SW 1271 (cell line): Measurements from ENCODE around the gene ZNF212.

Experiments
- DNase-seq, 2 experiments: peaks; one replicate each; lab custom pipeline; 2025; lab: John Stamatoyannopoulos, UW

The ZNF212 gene

GRCh38 chr7:149285603-149286002 is 46.2 kb downstream of the ZNF212 start:
- peak in 1 of 2 experiments; percentile 44 for DNase-seq

GRCh38 chr7:149286811-149287400 is 47.5 kb downstream of the ZNF212 start:
- no peak for DNase-seq

DNA sequence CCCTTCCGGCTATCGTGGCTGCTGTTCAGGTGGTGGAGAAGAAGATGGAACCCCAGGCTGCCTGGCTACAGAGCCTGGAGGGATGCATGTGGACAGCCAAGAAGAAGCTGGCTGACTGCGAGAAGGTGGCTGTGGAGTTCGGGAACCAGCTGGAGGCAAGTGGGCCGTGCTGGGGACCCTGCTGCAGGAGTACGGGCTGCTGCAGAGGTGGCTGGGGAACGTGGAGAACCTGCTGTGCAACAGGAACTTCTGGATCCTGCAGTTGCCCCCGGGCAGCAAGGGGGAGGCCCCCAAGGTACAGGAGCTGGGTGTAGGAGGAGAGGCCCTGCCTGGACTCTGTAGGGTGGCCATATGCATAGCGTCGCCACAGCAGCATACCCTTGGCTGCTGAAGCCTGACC is 48.2 kb downstream of the ZNF212 start:
- DNase-seq: no peak

- DNase-seq: no peak
These were observed 49.8 kb downstream of the ZNF212 start for GRCh38 chr7:149289262-149289661.

DNA sequence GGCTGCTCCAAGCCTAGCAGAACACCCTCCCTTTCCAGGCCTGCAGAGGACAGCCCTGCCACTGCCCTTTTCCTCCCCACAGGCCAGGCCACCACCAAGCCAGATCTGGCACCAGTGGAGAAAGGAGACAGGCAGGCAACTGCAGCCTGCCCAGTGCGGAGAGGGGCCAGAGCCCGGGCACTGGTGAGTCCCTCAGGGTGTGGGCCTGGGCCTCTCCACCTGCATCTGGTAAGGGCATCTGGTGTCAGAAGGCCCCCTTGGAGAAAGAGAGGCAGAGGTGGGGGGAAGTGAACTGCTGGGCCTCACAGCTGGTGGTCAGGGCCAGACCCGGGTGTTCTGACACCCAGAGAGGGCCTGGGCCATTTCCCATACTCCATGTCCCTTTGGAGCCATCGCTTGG is 50.4 kb downstream of the ZNF212 start:
- no peak for DNase-seq

DNA sequence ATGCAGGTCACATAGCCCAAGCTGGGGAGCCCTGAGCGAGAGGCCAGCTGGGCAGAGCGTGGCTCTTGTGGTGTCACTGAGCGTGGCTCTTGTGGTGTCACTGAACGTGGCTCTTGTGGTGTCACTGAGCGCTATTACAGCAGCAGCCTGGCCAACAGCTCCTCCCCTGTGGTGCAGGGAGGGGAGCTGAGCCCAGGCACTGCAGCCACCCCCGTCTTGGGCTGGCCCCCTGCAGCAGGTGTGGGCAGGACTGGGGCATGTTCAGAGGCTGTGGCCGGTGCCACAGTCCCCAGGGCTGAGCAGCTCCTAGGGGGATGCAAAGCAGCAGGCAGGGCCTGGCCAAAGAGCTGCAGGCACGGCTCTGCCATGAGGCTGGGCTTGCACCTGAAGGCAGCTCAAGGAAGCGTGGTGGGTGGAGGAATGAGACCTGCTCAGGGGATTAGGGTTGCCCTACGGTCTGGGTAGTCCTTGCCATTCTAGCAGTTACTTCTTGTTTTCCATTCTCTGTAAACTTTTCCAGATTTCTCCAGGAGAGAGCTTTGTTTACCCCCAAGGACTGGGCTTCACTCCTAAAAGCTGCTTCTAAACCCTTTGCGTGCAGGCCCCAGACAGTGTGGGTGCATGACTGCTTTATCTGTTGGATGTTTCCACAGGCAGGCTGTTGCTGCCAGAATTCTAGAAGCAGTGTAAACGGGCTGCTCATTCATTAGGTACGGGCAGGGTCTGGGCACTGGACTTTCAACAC is 51.8 kb downstream of the ZNF212 start:
- DNase-seq: no peak

- DNase-seq: no peak
These were observed 52.5 kb downstream of the ZNF212 start for GRCh38 chr7:149291781-149292461.

DNA sequence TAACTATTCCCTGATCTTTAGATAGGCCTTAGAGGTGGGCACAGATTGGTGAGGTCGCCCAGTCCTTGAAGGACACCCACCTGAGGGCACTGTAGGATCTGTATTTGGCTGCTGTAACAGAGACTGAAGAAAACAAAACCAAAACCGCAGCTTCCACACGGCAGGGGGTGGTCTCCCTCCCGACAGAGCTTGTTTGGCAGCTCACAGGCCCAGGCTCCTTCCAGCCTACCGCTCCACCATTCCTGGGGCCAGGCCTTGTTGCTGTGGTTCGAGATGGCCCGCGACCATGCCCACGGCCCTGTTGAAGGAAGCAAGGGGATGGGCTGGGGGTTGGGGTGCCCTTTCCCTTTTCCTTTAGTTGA is 53.0 kb downstream of the ZNF212 start:
- DNase-seq: no peak

- DNase-seq: no peak
These were observed 53.9 kb downstream of the ZNF212 start for GRCh38 chr7:149293338-149293737.

GRCh38 chr7:149293946-149294633 is 54.6 kb downstream of the ZNF212 start:
- DNase-seq: no peak

DNA sequence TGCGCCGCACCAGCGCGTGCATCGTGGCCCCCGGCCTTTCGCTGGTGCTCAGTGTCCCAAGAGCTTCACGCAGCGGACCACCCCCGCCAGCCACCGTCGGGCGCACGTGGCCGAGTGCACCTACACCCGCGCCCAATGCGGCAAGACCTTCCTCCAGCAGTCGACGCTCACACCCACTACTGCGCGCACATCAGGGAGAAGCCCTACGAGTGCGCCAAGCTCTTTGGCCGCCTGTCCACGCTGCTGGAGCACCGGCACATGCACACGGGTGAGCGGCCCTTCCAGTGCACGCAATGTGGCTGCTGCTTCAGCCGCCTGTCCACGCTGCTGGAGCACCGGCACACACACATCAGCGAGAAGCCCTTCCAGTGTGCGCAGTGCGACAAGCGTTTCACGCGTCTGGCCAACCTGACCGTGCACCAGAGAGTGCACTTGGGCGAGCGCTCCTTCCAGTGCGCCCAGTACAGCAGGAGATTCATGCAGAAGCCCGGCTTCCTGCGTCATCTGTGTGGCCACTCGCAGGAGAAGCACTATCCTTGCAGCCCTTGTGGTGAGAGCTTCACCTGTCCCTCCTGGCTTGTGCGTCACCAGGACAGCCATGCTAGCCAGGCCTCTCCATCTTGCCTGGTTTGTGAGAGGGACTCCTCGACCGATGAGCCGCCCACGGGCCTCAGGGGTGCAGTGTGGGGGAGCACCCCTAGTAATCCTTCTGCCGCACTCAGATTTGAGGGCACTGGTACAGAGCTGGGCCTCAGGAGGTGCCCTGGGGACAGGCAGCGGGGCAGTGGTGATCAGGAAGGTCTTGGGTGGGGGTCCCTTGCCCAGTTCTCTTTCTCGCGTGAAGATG is 55.4 kb downstream of the ZNF212 start:
- DNase-seq: no peak

DNA sequence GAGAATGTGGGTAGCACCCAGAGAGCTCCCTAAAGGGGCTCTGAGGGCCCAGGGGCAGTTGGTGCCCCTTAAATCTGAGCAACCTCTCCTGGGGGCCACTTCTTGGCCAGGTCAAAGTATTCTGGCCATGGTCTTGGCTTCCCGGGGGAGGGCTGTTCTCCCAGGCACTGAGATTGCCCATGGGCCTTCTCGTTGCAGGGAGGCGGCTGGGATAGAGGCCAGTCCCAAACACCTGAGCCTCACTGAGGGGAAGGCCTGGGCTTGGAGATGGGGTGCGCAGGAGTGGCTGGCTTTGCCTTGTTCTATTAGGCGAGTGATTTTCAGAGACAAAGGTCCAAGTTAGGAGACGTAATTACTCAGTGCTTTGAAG is 56.0 kb downstream of the ZNF212 start:
- DNase-seq: no peak

GRCh38 chr7:149296368-149296767 is 56.9 kb downstream of the ZNF212 start:
- DNase-seq: no peak

DNA sequence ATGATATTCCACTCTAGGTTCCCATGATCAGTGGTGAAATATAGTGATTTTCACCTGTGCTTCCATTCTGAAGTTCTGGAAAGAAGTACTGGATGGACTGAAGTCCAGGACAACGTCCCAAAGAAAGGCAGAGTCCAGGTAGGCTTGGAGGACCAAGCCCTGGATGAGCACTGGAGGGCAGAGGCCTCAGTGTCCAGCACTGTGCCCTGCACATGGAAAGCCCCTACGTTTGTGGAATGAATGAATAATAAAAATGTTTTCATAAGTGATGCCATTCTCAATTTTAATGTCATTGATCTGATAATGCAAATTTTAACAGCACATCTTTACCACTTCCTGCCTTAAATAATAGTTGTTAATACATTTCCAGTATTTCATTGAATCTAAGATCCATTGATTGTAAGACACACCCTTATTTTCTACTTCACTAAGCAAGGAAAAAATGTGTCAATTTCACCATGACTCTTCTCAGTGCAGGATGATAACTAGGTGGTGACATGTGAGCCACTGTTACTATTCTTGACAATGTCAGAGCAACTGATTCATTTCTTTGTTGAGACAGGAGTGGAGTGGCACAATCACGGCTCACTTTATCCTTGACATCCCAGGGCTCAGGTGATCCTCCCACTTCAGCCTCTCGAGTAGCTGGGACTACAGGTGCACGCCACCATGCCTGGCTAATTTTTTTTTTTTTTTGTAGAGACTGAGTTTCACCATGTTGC is 57.7 kb downstream of the ZNF212 start:
- DNase-seq: no peak

- DNase-seq: no peak
These were observed 61.3 kb downstream of the ZNF212 start for GRCh38 chr7:149300620-149301285.

DNA sequence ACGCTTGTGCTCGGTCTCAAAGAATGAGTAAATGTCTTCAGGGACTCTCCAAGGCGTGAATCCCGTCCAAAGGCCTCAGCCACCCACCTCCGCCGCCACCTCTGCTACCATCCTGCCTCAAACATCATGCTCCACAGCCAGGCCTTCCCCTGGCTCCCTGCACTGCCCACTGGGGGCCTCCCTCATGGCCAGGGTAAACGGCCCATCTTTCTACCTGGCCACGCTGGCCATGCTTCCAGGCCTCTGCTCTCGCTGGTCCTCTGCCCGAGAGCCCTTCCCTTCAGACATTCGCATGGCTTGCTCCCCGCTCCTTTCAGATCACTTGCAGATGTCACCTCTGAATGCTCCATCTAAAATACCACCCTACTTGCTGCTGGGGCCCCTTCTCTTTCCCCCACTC is 62.8 kb downstream of the ZNF212 start:
- no peak for DNase-seq

DNA sequence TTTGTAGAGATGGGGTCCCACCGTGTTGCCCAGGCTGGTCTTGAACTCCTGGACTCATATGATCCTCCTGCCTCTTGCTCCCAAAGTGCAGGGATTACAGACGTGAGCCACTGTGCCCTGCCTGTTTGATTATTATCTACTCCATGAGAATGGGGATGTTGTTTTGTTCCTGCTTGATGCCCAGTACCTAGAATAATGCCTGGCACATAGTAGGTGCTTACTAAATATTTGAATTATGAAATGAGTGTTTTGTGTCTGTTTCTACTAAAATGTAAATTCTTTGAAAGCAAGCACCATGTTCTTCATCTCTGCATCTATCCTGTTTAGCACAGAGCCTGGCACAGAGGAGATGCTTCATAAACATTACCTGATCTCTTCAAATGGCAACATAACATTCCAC is 63.4 kb downstream of the ZNF212 start:
- DNase-seq: no peak

DNA sequence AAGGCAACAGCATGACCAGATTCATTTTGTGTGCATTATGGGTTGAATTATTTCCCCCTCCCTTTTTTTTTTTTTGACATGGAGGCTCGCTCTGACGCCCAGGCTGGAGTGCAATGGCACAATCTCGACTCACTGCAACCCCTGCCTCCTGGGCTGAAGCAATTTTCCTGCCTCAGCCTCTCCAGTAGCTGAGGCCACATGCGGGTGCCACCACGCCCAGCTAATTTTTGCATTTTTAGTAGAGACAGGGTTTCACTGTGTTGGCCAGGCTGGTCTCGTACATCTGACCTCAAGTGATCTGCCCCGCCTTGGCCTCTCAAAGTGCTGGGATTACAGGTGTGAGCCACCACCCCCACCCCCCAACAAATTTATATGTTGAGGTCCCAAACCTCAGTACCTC is 64.6 kb downstream of the ZNF212 start:
- DNase-seq: no peak
